Activated gamma-delta T cell (primary cell): ENCODE measurements around the gene EBP.
"Not testable (repeated sequence)": the region's sequence is repeated elsewhere in the genome, so short reads cannot be mapped to it uniquely, and the experiment has no call there.

Experiments used
- DNase-seq: peaks from one replicate; lab custom pipeline; 2025; lab: John Stamatoyannopoulos, UW

EBP gene

GRCh38 chrX:48493890-48494364, 27.7 kb upstream of the EBP start:
- no peak for DNase-seq

- no peak for DNase-seq
These were observed 24.9 kb upstream of the EBP start for GRCh38 chrX:48496660-48497059.

DNA sequence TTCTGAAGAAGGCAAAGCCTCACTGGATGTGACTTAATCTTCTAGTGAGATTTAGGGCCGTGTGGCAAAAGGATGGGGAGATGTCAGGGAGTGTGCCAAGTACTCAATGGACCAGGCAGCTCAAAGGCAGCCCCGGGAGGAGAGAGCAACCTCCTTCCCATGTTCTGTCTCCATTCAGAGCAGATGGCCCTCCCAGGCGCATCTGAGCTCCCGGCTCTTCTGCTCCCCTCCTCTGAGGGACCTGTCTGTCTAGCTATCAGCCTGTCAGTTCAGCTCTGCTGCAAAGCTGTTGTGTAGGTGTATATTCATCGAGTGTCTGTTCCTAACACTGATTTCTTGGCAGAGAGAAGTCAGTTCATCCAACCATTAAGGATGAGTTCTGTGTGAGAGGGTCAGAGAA, 23.7 kb upstream of the EBP start:
- DNase-seq, result no peak

GRCh38 chrX:48498374-48498809, 23.2 kb upstream of the EBP start:
- no peak for DNase-seq

GRCh38 chrX:48504261-48504660, 17.3 kb upstream of the EBP start:
- no peak for DNase-seq

DNA sequence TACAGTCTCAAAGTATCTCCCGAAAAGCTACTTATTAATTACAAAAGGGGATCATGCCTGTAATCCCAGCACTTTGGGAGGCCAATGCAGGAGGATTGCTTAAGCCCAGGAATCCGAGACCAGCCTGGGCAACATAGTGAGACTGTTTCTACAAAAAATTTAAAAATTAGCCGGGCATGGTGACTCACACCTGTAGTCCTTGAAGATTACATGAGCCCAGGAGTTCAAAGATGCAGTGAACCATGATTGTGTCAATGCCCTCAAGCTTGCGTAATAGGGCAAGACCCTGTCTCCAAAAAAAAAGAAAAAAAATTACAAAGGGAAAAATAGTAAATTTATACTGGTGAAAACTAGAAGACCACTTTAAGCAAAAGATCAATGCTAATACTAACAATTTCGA, 16.1 kb upstream of the EBP start:
- DNase-seq, result no peak

- no peak for DNase-seq
These were observed 14.4 kb upstream of the EBP start for GRCh38 chrX:48507246-48507645.

DNA sequence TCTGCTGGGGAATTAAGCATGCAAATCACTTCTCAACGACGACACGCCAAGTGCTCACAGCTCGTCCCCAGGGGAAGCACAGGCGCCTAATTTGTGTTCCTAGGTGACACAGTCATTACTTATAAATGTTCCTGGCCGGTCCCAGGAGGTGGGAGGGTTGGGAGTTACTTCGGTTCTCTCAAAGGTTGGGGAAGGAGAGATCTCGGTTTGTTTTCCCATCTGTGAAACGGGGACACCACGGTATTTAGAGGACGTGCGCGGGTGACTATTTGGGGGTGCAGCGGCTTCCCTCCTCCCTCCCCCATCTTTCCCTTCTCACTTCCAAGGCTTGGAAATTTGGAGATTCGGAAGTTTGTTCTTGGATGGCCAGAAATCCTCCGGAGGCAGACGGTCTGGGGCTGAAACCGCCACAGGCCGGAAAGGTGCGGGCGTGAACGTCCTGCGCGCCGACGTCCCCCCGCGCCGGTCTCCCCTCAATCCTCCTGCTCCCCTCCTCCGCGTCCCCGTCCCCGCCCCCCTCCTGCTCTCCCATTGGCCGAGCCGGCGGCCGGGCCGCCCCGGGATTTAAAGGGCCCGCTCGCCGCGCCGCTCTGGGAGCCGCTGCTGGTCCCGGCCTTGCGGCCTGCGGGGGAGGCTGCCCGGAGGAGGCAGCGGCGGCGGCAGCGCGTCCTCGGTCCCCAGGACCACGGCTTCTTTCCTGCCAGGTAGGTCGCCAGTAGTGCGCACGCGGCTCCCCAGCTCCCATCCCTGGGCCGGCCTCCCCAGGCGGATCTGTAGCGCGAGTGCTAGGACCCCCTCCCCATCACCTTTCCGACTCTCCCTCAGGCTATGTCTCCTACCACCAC, 13.0 kb upstream of the EBP start, which contains the start of gene PORCN:
TSS of gene PORCN (plus strand) at position 593 of the 845 bp plus-strand sequence. CDS start 829 bp downstream, outside the sequence.
- DNase-seq, result peak; percentile 69

DNA sequence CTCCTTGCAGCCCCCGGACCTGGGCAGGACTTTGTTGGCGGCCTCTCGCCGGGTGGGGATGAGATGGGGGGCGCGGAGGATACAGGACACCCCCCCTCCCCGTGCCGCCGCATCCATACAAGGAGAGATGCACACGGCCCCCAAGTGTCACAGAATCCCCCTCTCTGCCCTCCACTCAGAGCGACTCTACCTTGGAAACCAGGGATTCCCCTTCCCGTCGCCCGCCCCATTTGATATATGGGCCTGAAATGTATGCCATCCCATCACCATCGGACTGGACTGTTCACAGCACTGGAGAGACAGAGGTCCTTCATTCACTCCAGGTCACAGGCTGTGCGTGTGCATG, 12.4 kb upstream of the EBP start:
- no peak for DNase-seq

GRCh38 chrX:48509619-48510018, 12.0 kb upstream of the EBP start:
- no peak for DNase-seq

GRCh38 chrX:48511560-48511959, 10.0 kb upstream of the EBP start:
- no peak for DNase-seq

DNA sequence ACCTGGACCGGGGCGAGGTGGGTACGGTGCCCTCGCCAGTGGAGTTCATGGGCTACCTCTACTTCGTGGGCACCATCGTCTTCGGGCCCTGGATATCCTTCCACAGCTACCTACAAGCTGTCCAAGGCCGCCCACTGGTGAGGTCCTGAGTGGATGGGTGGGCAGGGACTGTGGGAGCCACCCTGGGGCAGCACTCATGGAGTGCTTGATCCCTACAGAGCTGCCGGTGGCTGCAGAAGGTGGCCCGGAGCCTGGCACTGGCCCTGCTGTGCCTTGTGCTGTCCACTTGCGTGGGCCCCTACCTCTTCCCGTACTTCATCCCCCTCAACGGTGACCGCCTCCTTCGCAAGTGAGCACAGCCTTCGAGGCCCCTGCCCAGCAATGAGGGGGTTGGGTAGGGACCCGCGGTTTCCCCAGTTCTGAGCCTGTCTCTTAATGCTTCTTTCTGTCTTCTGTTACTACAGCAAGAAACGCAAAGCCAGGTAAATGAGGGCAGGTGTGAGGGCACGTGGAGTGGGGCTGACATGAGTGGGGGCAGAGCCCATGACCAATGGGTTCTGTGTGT, 9.2 kb upstream of the EBP start:
- DNase-seq, result no peak

DNA sequence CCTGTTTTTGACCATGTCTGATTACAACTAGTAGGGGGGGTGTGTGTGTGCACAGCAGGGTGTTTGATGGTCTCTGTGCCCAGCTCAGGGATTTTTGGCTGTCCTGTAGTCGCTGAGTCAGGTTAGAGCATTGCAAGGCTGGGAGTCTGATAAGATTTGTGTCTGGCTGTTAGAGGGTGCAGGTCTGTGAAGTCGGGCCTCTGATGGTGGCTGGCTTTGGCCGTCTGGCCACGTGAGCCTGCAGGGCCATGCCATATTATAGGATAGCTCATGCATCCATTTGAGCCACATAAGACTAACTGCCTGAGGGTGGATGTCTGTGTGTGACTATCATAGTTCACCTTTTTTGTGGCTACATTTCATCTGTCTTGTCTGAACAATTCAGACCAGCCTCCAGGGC, 7.9 kb upstream of the EBP start:
- DNase-seq, result no peak

DNA sequence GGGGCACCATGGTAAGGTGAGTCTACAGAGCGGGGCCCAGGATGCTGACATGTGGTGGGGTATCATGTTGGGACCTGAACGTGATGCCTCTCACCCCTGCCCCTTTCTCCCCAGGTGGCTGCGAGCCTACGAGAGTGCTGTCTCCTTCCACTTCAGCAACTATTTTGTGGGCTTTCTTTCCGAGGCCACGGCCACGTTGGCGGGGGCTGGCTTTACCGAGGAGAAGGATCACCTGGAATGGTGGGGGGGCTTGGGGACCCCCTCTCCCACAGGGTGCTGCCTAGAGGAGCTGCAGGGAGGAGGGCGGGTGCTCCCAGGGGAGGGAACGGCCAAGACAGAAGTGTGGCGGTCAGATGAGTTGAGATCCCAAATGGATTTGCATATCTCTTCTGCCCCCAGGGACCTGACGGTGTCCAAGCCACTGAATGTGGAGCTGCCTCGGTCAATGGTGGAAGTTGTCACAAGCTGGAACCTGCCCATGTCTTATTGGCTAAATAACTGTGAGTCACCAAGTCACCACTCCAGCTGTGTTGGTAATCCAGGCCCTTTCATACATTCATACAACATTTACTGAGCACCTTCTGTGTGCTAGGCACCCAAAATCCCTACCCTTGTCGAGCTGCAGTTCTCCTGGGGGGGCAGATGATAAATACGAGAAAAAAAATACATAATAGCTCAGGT, 7.3 kb upstream of the EBP start:
- DNase-seq, result no peak

GRCh38 chrX:48514868-48515460, 6.6 kb upstream of the EBP start:
- DNase-seq, result no peak

- DNase-seq, result no peak
These were observed 5.8 kb upstream of the EBP start for GRCh38 chrX:48515842-48516241.

GRCh38 chrX:48516285-48516684, 5.3 kb upstream of the EBP start:
- DNase-seq, result no peak

GRCh38 chrX:48516987-48517386, 4.6 kb upstream of the EBP start:
- DNase-seq, result no peak

GRCh38 chrX:48519481-48519880, 2.1 kb upstream of the EBP start:
- DNase-seq, result not testable (repeated sequence)

GRCh38 chrX:48520455-48520854, 1.2 kb upstream of the EBP start:
- DNase-seq, result no peak

DNA sequence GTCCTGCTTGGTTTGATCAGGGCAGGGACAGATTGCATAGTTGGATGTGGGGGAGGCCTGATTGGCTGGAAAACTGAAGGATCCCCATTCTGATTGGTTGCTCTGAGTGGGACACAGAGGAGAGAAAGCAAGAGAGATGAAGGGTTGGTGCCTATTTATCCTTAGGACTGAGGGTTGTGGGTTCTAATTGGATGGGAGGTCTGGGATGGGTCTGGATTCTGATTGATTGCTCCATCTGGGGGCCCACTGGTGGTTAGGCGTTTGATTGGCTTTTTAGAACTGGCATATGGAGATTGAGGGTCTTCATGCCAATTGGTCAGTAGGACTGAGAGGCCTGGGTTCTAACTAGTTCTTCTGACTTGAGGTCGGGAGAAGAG, 644 bp upstream of the EBP start:
- no peak for DNase-seq

GRCh38 chrX:48522291-48522690, 683 bp downstream of the EBP start:
- DNase-seq, result no peak

DNA sequence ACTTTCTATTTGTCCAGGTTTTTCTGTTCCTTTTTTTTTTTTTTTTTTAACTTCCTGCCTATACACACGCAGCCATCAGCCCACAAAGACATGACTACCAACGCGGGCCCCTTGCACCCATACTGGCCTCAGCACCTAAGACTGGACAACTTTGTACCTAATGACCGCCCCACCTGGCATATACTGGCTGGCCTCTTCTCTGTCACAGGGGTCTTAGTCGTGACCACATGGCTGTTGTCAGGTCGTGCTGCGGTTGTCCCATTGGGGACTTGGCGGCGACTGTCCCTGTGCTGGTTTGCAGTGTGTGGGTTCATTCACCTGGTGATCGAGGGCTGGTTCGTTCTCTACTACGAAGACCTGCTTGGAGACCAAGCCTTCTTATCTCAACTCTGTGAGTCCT, 2.1 kb downstream of the EBP start:
- no peak for DNase-seq
